Hematopoietic multipotent progenitor cell treated with erythropoietin and hydrocortisone succinate and interleukin-3 and kit ligand, for 4 days (in vitro differentiated cells): ENCODE measurements around the gene RAPGEF4.
A peak's percentile ranks its signal among the peaks of the same experiment; 100 is the strongest.

Source experiments
- DNase-seq: peaks from one replicate; pipeline ENCODE4 v3.0.0-alpha.2; 2015

Gene RAPGEF4

GRCh38 chr2:172976116-172976515 is 240.5 kb downstream of the RAPGEF4 start:
- DNase-seq, result peak; percentile 33

DNA sequence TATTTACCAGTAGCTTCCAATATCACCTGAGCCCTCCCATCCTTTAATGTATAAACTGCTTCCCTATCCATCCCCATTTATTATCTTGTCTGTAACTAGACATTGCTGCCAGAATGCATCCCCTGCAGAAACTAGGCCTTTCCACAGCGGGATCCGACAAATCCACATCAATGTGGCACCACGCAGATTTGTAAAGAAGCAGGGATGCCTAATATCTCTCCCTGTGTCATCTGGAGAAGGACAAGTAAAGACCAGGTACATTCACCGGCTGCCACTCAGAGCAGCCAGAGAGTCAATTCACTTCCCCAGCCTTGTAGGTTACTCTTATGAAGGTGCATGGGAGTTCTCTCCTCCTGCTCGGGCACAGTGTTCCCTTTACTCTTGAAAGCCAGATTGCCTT is 241.2 kb downstream of the RAPGEF4 start:
- DNase-seq, result no peak

DNA sequence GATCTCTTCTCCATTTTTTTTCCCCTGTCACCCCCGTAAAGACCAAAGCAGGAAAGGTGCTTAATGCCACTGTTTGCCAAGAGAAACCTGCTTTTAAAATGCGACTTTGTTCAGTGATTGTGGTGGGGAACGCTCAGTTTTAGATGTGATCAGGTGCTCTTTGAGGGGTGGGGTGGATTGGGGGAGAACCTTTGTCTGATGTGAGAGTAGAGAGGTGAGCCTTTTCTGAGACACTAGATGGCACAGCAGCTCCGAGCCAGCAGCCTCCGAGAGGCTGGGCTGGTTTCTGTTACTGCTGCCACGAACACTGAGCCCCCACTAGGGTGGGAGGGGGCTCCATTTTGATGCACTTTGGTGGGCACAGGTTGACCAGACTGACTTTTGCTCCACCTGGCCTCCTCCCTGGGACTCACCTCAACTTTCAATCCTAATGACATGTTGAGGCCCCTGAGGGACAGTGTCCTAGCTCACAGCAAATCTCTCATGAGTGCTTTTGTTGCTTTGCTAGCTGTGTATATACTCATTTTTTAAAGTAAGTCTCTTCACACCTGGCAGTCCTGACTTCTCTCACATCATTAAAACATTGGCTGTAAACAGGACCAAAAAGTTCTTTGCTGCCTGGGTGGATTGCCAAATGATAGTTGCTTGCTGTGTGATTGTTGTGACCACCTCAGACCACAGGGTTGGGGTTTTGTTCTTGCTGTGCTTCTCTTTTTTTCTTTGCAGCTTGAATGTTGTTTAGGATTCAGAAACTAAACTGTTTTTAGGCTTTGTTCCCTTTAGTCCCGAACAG is 241.8 kb downstream of the RAPGEF4 start:
- peak; percentile 45 for DNase-seq

GRCh38 chr2:172978063-172978383 is 242.4 kb downstream of the RAPGEF4 start:
- no peak for DNase-seq

DNA sequence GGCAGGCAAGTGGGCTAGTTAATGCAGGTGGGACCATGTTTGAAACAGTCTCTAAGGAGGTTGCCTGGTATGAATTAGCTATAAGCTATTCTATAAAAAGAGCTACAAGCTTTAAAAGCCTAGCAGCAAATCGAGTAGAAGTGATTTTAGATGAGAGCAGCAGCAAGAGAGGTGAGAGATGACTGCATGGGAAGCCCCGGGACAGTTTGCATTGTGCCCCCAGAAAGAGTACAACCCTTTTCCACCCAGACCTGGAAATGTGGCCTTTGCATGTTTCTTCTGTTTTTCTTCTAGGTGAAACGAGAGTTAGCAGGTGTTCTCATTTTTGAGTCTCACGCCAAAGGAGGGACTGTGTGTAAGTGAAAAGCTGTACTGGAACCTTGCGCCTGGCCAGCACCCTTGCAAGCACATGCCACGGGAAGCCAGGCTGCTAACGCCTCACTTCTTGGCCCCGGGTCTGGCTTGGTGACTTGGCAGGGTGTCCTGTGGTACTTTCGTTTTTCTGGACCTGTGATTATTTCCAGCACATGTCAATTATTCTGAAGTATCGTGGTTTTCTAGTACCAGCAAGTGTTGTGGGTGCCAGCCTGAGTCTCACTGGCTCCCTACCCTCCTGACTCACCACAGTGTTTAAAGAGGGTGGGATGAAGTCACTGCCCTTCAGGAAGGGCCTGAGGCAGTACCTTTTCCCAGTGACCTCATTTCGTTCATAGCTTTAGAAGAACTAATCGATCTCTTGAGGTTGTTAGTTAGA is 249.7 kb downstream of the RAPGEF4 start:
- peak; percentile 8 for DNase-seq

GRCh38 chr2:172986040-172986439 is 250.4 kb downstream of the RAPGEF4 start:
- DNase-seq, result peak; percentile 14

GRCh38 chr2:172988728-172989127 is 253.1 kb downstream of the RAPGEF4 start:
- DNase-seq, result no peak

GRCh38 chr2:172991031-172991430 is 255.4 kb downstream of the RAPGEF4 start:
- no peak for DNase-seq

DNA sequence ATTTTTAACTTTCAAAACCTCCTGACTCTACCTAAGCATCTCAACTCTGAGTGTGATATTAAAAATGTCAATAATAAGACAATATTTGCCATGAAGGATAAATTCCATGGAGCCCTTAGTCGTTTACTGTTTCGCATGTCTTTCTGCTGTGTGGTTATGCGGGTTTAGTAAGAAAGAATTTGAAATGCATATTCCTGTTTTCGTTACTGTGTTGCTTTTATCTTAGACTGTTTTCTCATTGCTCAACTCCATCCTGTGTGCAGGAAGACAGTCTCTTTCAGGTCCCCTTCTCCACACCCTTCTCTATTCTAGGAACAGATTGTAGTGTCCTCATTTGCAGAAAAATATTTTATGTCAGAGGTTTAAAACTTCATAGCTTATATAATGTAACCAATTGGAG is 257.5 kb downstream of the RAPGEF4 start:
- DNase-seq, result no peak

GRCh38 chr2:172993931-172994717 is 258.5 kb downstream of the RAPGEF4 start:
- DNase-seq, result no peak

DNA sequence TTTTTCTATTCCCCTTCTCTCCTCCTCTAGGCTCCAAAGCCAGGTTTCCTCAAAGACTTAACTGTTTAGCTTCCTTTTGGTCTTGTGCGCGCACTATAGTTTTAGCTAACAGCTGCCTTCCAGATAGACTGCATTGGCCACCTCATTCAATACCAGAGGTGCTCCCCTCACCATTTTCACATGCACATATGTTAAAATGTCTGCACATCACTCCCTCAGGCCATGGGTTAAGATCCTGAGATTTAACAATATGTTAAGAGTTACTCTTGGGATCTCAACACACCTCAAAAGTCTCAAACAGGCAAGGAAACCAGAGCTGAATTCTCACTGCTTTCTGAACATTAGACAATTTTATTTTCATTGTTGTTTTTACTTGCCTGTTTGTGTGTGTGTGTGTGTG is 259.2 kb downstream of the RAPGEF4 start:
- DNase-seq, result no peak

GRCh38 chr2:172995323-172996244 is 259.9 kb downstream of the RAPGEF4 start:
- no peak for DNase-seq

DNA sequence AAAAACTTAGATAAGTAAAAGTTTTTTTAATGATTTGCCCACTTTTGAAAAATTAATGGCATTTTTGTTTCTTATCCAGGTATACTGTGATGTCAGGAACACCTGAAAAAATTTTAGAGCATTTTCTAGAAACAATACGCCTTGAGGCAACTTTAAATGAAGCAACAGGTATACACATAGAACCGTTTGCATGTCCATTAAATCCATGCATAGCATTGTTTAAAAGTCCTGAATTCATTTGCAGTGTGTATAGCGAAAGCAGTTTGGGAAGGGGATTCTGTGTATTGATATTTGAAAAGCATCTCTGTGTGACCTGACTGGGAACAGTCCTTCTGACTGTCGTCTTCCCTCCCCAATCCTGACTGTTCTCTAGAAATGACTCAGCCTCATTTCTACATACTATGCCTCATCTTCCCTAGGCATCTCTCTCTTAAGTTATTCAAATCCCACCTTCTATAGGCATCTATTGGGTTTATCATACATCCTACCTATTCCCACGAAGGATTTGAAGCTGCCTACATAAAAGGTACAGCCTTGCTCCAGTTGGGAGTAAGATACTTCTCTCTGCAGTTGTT is 260.8 kb downstream of the RAPGEF4 start:
- DNase-seq, result no peak

- DNase-seq, result no peak
These were observed 261.4 kb downstream of the RAPGEF4 start for GRCh38 chr2:172997031-172997430.

DNA sequence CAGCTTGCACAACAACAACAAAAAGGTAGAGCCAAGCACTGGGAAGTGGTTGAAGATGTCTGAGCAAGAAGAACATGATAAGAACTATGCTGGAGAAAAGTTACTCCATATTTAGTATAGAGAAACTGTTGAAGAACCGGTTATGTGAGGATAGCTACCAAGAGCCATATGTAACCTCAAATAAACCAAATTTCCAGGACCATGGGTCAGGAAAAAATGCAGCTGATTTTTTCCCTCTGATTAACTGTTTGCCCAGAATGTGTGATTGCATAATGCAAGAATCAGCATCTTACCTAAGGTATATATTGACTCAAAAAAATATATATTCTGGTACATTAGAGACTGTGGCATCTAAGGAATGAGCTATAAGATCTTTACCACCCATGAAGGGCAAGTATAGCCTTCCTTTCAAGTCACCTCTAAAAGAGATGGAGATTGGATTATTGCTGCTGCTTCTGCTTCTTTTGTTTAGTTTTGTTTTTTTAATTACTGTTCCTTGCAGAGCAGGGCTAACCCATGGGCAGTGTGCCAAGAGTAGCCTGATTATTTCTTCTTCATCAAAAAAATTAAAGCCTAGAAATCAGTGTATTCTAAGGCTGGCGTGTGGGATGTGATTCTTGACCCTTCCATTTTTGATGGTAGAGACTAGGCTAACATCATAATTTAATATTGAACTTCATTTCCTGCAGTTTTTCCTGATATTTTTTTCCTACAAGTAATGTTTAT is 263.1 kb downstream of the RAPGEF4 start:
- no peak for DNase-seq

GRCh38 chr2:172999641-173000386 is 264.2 kb downstream of the RAPGEF4 start:
- DNase-seq, result no peak

DNA sequence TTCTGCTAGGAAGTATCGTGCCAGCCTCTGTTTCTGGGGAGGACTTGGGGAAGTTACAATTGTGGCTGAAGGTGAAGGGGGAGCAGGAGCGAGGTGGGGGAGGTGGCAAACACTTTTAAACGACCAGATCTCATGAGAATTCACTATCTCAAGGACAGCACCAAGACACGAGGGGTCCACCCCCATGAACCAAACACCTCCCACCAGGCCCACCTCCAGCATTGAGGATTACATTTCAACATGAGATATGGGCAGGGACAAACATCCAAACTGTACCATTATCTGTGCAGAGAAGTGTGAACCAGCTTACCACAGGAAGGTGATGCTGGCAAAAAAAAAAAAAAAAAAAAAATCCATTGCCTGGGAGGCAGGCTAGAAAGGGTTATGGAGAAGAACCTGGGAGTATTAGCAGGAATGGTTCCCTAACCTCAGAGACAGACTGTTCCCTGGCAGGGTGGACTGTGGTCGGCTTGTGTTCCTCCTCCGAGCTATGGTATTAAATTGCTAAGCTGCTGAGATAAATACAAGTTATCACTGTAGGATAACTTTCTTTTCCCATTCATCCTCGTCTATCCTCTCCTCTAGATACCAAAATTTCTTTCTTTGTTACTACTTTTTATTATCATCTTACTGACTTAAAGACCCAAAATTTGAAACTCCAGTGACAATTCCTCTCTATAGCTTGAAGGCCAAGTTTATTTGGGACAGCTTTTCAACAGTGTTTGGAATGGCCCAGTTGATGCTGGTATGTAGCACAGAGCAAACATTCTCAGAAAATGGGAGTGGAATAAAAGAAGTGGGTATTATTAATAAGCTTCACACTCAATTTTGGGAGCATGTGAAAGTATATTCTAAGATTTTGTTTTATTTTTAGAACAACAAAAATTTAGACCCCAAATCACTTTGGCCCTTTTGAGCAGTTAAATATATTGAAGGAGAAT is 266.3 kb downstream of the RAPGEF4 start:
- DNase-seq, result no peak

DNA sequence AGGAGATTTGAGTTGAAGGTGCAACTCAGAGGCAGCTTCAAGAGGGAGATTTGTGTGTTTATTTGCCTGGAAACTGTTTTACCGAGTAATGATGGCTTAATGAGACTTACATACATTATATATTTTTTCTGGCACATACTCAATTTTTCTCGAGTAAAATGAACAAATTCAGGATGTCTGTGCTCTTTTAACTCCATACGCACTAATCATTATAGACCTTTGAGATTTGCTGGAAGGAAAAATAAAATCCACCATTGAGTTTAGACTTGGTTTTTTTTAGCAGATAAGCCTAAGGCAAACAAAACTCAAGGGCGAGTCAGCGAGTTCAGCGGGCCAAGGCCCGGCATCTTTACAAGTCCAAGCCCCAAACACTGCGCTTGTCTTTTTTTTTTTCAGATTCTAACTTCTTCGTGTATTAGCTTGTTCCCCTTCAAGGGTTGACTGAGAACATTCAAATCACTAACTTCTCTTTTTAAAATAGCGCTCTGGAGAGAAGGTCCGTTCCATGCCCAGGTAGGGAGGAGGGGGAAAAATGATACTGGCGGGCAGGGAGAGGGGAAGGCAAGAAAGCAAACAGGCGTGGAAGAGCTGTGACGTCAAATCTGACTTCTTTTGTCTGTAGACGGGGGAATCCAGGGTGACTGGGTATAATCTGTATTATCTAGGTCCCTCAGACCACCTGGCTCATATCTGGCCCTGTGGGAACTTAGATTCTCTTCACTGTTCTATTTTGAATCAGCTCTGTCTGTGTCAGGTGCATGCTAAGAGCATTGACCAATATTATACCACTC is 267.3 kb downstream of the RAPGEF4 start:
- no peak for DNase-seq

GRCh38 chr2:173008786-173009185 is 273.1 kb downstream of the RAPGEF4 start:
- DNase-seq, result no peak
